DMS53 (cell line): ENCODE data around the gene PLCE1.
A peak's percentile ranks its signal among the peaks of the same experiment; 100 is the strongest.
"Not testable (repeated sequence)": the region's sequence is repeated elsewhere in the genome, so short reads cannot be mapped to it uniquely, and the experiment has no call there.

Experiments
- DNase-seq: peaks from one replicate; lab custom pipeline; 2025; lab: John Stamatoyannopoulos, UW

PLCE1 gene

GRCh38 chr10:93993782-93994437 is at the start of gene PLCE1:
Gene PLCE1, plus strand, starts transcription at chr10:93993931. Its CDS starts 37,116 bp downstream, at chr10:94031047.
- DNase-seq = peak; percentile 94

GRCh38 chr10:93945819-93946218 is 47.9 kb upstream of the PLCE1 start:
- DNase-seq = no peak

- no peak for DNase-seq
These were observed 46.7 kb upstream of the PLCE1 start for GRCh38 chr10:93947055-93947454.

- DNase-seq = no peak
These were observed 46.2 kb upstream of the PLCE1 start for GRCh38 chr10:93947524-93947923.

- DNase-seq = no peak
These were observed 41.8 kb upstream of the PLCE1 start for GRCh38 chr10:93951905-93952304.

- no peak for DNase-seq
These were observed 39.4 kb upstream of the PLCE1 start for GRCh38 chr10:93954299-93954698.

DNA sequence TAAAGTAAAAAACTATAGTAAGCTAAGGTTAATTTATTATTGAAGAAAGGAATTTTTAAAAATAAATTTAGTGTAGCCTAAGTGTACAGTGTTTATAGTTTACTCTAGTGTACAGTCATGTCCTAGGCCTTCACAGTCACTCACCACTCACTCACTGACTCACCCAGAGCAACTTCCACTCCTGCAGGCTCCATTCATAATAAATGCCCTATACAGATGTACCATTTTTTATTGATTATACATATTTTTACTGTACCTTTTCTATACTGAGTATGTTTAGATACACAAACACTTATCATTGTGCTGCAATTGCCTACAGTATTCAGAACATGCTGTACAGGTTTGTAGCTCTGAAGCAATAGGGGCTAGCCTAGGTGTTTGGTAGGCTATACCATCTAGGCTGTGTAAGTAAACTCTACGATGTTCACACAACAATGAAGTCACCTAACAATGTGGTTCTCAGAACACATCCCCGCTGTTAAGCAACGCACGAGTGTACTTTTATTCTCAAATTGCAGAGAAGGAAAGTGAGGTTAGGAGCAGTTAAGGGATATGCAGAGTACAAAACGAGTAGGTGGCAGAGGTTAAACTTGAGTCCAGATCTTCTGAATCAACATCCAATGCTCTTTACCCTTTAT is 38.9 kb upstream of the PLCE1 start:
- DNase-seq = no peak

- no peak for DNase-seq
These were observed 34.9 kb upstream of the PLCE1 start for GRCh38 chr10:93958834-93959233.

DNA sequence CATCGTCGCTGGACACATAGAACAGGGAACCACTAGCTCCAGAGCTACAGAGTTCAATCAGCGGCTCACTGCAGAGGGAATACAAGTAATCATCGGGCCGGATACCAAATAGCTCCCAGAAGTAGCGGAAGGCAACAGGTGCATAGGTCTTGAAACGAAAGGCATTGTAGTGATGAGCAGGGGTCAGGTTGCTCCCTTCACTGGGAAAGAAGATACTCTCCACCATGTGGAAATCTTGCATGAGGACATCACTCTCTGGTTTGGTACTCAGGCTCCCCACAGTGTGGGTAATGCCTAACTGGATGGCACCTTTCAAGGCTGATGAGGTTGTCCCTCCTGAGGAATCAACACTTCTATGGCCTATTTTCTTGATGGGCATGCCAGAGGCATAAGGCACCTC is 32.7 kb upstream of the PLCE1 start:
- not testable (repeated sequence) for DNase-seq

DNA sequence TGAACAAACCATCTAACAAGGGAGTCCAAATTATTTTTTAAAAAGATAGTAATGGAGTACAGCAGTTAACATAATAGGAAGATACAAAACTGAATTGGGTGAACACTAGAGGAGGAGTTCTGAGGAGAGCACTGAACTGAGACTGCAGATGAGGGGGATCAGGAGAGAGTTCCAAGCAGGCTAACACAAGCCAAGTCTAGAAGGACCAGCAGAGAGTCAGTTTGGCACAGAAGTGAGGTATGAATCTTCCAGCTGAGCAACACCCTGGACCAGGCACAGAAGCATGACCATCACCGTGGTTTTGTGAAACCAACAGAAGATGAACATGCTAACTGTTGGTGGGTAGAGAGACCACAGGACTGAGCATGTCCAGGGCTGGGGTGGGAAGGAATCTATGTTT is 30.8 kb upstream of the PLCE1 start:
- DNase-seq = no peak

- DNase-seq = no peak
These were observed 30.3 kb upstream of the PLCE1 start for GRCh38 chr10:93963434-93963833.

GRCh38 chr10:93965911-93966310 is 27.8 kb upstream of the PLCE1 start:
- no peak for DNase-seq

GRCh38 chr10:93967756-93968155 is 26.0 kb upstream of the PLCE1 start:
- no peak for DNase-seq

DNA sequence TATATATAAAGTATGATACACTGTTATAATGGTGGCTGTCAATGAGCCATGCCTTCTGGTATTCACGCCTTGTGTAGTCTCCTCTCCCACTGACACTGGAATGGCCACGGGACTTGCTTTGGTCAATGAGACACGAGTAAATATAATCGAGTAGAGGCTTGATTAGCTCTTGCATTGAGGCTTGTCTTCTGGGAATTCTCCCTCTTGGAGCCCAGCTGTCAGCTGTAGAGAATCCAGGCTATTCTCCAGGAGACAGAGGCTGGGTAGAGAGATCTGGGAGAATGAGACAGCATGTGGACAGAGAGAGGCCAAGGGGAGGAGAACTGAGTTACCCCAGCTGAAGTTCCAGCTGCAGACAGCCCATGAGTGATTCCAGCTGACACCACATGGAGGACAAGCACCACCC is 25.2 kb upstream of the PLCE1 start:
- DNase-seq = no peak

DNA sequence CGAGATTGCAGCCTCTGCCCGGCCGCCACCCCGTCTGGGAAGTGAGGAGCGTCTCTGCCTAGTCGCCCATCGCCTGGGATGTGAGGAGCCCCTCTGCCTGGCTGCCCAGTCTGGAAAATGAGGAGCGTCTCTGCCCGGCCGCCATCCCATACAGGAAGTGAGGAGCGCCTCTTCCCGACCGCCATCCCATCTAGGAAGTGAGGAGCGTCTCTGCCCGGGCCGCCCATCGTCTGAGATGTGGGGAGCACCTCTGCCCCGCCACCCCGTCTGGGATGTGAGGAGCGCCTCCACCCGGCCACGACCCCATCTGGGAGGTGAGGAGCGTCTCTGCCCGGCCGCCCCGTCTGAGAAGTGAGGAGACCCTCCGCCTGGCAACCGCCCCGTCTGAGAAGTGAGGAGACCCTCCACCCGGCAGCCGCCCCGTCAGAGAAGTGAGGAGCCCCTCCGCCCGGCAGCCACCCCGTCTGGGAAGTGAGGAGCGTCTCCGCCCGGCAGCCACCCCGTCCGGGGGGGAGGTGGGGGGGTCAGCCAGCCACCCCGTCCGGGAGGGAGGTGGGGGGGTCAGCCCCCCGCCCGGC is 23.2 kb upstream of the PLCE1 start:
- DNase-seq = not testable (repeated sequence)

GRCh38 chr10:93973748-93974445 is 19.8 kb upstream of the PLCE1 start:
- no peak for DNase-seq

DNA sequence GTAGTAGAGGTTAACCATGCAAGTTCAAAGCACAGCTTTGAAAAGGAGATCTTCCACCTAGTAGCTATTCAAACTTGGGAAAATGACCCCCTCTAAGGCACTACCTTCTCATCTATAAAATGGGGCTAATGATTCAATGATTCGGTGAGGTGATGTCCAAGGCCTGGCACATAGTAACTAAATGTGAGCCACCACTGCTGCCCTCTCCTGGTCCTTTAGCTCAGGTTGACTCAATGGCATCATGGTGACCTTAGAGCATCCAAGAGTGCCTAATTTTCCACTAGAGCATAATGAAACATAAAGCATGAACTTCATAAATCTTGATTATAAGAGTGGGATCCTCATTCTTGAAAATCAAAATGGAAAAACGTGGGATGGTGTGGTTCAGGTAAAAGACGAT is 16.3 kb upstream of the PLCE1 start:
- DNase-seq = no peak

DNA sequence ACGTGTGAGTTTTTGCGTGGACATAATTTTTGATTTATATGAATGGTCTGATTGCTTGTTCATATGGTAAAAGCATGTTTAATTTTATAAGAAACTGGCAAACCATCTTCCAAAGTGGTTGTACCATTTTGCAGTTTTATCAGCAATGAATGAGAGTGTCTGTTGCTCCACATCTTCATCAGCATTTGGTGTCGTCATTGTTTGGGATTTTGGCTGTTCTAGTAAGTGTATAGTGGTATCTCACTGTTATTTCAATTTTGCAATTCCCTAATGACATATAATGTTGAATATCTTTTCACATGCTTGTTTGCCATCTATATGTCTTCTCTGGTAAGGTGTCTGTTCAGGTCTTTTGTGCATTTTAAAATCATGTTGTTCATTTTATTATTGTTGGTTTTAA is 13.2 kb upstream of the PLCE1 start:
- no peak for DNase-seq

- DNase-seq = no peak
These were observed 2.6 kb upstream of the PLCE1 start for GRCh38 chr10:93991114-93991513.

DNA sequence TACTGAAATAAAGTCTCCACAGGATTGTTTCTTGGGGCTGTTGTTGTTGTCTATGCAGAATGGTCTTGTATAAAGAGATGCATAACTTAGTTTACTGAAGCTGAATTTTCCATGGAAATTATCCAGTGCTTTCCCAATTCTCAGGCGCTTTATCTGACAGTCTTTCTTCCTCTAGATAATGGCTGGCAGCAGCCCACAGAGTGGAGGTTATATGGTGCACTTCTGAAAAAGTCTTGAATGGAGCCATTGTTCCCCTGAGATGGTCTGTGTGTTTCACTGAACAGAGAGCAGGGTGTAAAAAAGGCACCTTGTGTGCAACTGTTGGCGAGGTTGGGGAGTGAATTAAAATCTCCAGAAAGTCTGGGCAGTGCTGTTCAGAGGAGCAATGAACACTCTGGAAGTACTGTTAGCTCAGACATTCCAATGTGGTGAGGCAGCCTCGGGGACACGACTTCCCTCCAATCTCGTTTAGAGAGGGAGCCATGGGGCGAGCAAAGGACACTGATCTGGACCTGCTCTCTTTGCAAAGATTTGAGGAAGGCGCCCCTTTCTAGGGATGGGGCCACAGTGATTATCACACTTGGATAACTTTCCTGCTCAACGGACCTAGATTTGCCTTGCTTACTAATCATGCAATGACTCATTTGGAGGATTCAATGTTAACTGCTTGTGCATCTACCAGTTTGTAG is 2.0 kb upstream of the PLCE1 start:
- peak; percentile 30 for DNase-seq

- peak; percentile 36 for DNase-seq
These were observed 1.2 kb upstream of the PLCE1 start for GRCh38 chr10:93992400-93993030.

DNA sequence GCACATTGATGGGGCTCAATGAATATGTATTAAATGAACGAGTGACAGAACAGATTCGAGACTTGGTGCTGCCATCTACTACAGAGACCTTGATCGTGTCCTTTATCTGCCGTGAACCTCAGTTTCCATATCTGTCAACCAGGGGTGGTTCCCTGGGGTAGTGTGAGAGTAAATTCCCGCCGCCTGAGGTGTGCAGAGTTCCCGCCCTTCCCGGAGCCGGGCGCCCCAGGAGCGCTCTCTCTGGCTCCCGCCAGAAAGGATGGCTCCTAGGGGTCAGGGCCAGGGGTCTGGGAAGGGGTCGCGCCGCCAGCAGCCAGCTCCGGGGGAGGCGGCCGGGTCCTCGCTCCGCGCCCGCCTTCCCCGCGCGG is 333 bp upstream of the PLCE1 start:
- no peak for DNase-seq
